Stimulated activated CD8-positive, alpha-beta memory T cell treated with anti-CD3 and anti-CD28 coated beads, Interleukin-7, amount 100 ng/mL, for 24 hours (primary cell): ENCODE results near the gene MPND.

Experiments
- DNase-seq: peaks from one replicate; pipeline ENCODE4 v3.0.0-alpha.2; 2020; ENCODE audit warnings: low read depth

The MPND gene

GRCh38 chr19:4343370-4344307 lies at the start of gene MPND:
MPND (plus strand) TSS chr19:4343562; CDS start chr19:4343594, 32 bp downstream.
- peak; percentile 90 for DNase-seq

DNA sequence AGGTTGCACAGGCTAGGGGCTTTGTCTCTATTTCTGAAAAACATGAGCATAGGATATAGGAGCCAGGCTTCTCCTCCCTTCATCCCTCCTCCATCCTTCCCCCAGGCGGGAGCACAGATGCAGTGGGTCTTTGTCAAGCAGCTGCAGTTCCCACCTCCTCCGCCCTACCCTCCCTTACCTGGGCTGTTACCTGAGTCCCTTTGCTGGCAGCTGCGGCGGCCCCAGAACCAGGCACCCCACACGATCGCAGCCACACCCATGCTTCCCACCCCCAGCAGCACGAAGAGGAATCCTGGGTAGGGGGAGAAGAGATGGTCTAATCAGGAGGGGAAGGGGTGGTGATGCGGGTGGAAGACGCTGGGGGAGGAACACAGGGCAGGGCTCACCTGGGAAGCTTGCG lies 49.0 kb upstream of the MPND start:
- DNase-seq = no peak

GRCh38 chr19:4295972-4296771 lies 47.2 kb upstream of the MPND start:
- DNase-seq = no peak

DNA sequence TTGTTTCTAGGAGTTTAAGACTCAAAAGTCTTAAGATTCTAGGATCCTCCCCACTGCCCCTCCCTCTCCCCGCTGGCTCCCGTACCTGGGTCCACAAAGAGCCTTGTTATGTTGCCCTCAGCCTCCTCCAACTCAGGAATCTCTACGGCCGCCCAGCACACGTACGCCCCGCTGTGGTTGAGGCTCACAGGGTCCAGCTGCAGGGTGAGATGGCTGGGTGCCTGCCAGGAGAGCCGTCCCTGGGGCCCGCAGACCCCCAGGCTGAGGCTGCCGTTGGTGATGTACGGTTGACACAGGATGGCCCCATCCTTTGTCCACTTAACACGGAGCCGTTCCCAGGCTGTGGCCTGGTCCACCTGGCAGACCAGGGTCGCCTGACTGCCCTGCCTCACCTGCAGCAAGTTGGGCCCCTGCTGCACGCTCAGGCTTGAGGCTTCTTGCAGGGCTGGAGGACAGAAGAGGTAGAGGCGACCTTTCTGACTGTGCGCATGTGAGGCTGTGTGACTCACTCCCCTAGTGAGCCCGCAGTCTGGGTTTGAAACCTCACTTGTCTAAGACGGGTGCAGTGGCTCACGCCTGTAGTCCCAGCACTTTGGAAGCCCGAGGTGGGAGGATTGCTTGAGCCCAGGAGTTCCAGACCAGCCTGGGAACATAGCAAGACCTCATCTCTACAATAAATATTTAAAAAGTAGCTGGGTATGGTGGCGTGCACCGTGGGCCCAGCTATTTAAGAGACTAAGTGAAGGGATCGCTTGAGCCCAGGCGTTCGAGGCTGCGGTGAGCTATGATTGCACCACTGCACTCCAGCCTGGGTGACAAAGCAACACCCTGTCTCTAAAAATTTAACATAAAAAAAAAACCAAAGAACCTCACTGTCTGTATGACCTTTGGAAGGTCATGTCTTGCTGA lies 45.2 kb upstream of the MPND start:
- DNase-seq = no peak

DNA sequence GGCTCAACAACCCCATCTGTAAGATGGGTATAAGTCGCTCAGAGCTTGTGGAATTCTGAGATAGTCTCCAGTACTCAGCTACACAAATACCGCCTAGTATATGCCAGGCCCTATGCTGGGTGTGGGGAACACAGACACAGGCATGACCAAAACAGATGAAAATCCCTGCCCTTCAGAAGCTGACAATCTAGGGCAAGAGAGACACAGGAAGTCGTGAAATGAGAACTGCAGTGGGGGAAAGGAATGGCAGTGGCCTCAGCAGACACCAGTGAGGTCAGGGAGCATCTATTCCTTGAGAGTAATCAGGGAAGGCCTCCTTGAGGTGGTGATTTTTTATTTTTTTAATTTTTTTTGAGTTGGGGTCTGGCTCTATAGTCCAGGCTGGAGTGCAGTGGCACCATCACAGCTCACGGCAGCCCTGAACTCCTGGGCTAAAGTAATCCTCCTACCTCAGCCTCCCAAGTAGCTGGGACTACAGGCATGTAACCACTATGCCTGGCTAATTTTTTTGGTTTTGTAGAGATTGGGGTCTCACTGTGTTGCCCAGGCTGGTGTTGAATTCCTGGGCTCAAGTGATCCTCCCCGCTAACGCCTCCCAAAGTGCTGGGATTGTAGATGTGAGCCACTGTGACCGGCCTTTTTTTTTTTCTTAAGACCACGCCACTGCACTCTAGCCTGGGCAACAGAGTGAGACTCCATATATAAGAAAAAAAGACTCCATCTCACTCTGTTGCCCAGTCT lies 44.4 kb upstream of the MPND start:
- no peak for DNase-seq

GRCh38 chr19:4300589-4300988 lies 42.8 kb upstream of the MPND start:
- no peak for DNase-seq

DNA sequence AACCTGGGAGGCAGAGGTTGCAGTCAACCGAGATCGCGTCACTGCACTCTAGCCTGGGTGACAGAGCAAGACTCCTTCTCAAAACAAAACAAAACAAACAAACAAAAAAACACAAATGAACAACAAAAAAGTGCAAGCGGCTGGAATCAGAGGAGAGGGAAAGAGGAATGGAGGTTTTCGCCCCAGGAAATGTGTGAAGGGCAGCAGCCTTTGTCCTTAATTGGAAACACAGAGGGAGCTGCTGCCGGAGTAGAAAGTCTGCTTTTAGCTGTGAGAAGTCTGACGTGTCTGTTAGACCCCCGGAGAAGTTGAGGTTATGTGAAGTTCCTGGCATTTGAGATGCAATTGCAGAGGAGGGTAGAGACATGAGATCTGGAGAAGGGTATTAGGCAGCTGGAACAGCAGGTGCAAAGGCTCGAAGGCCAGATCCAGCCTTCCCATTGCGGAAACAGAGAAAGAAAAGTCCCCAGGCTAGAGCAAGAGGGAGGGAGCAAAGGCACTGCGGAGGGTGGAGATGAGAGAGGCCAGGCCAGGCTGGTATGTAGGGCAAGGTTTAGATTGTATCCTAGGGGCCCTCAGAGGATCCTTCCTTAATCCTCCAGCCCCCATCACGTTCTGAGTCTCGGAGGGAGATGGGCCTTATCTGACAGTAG lies 41.6 kb upstream of the MPND start:
- DNase-seq = no peak

DNA sequence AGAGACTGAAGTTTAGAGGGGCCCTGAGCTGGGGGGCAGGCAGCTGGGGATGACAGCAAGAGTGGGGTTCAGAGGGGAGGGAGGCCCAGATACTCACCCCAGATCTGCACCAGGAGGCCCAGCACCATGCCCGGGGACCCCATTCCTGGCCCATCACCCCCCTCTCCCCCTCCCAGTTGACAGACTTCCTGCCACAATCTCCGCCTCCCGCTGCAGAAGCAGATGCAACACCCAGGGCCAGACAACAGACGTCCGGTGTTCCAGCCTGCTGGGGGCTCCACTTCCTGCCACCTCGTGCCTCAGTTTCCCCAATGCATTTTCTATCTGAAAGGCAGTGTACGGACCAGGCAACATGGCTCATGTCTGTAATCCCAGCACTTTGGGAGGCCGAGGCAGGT lies 41.1 kb upstream of the MPND start, which contains the start of gene TMIGD2:
Gene TMIGD2, minus strand, starts transcription at position 147 of the 398 bp plus-strand sequence. Its CDS starts 4 bp downstream, at position 143.
- DNase-seq = no peak

DNA sequence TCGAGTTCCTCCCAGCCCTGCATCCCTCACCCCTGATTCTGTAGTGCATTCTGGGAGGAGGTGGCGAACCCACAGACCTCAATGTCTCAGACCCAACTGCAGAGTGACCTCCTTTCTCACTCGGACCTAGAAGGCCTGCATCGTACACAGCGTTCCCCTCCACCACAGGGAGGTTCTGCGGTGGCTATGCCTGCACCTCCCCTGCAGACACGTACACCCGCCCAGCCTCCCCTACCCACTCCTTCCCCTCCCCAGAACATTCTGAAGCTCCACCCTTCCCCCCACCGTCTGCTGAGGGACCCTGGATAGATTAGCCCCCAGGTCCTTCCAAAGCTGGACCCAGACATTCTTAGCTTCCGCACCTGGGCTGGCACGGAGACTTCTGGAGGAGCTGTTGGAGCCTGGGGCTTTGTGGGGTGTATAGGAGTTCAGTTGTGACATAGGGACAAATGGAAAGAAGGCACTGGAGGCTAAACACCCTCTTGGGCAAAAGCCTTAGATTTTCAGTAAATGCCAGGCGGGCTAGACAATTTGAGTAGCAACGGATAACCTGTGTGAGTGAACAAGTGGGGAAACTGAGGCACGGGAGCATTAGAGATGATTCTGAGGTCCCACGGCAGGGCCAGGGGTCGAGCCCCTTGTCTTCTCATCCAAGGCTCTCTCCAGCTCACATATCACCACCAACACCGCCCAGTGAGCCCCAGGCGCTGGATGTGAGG lies 39.4 kb upstream of the MPND start:
- no peak for DNase-seq

DNA sequence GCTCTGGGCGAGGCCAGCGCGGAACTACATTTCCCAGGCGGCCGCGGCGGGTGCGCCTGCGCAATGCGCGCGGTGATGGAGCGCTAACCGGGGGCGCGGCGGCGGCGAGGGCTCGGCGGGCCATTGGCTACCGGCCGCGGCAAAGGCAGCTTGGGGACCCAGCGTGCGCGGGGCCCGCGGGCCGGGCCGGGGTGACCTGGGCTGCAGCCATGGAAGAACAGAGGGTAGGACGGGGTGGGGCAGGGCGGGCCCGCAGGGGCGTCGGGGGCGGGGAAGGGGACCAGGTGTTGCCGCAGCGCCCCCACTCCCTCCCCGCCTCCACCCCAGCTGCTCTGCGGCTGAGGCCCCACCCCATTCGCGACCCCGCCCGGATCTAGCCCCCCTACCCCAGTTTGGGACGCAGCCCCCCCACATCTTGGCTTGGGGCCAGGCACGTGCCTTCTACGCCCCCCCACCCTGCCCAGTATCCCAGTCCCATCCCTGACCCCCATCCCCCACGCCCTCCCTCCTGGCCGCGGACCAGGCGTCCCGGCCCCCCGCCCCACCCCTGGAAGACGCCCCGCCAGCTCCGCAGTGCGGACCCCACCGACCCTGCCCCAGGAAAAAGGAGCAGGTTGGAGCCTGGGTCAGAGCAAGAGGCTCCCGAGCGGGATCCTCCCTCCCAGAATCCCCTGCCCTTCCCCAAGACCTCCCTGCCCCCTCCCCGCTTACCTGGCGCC lies 38.7 kb upstream of the MPND start, which contains the start of gene FSD1:
Gene FSD1, plus strand, starts transcription at position 61 of the 719 bp plus-strand sequence. Its CDS starts 149 bp downstream, at position 210.
- DNase-seq = peak; percentile 53

DNA sequence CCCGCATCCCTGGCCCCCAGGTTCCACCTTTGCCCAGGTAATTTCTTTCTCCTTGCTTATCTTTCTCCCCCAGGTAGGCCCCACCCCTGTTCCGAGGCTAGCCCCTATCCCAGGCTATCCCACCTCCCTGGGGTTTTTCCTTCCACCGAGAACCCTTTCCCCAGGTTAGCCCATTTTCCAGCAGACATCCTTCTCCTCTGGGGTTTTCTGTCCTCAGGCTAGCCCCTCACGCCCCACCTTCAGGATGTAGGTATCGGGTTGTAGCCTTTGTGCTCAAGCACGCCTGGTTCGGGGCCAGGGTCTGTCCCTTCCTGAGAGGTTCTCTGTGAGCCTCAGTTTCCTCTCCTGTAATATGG lies 38.1 kb upstream of the MPND start:
- no peak for DNase-seq

DNA sequence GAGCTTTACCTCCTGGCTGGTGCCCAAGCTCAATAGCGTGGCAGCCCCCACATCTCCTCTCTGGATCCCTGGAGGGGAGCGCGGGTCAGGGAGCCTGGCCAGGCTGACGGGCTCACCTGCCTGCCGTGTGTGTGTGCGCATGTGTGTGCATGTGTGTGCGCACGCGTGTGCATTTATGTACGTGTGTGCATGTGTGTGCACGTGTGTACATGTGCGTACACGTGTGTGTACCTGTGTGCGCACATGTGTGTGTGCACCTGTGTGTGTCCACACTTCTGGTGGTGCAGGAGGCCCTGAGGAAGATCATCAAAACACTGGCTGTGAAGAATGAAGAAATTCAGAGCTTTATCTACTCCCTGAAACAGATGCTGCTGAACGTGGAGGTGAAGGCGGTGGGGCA lies 37.7 kb upstream of the MPND start:
- no peak for DNase-seq

- DNase-seq = no peak
Observed at GRCh38 chr19:4310247-4311121, 32.9 kb upstream of the MPND start.

- DNase-seq = no peak
Observed at GRCh38 chr19:4313847-4314490, 29.4 kb upstream of the MPND start.

GRCh38 chr19:4316956-4317355 lies 26.4 kb upstream of the MPND start:
- no peak for DNase-seq

- no peak for DNase-seq
Observed at GRCh38 chr19:4318460-4318859, 24.9 kb upstream of the MPND start.

GRCh38 chr19:4319067-4319718 lies 24.2 kb upstream of the MPND start:
- DNase-seq = no peak
